Adrenal gland (tissue), 12 donors: ENCODE data around the gene TET2. TPM values are rescaled to one million over a fixed set of nuclear protein-coding genes. Genes with fewer than 3 reads are reported as not detected.

ENCODE experiments used
- DNase-seq, 7 donors: peaks; one replicate each; pipeline ENCODE4 v3.0.0-alpha.2; 2019 to 2020
- H3K27ac ChIP-seq, 5 donors: fragments of 200-600 bp; sonication (generic) in 4 of 5; 1 replicate in 3 of 5; 2 replicates in 2 of 5; pipeline versions ENCODE4 v1.5.1 to v1.8.0; 2016 to 2020; ENCODE audit warnings: mild to moderate bottlenecking in 1 of 5
- H3K27me3 ChIP-seq: fragments of 200-600 bp; 2 replicates; pipeline ENCODE4 v1.8.0; 2021
- H3K36me3 ChIP-seq, 2 donors: fragments of 200-600 bp; replicated peaks in 1 of 2; 1 replicate in 1 of 2; 2 replicates in 1 of 2; pipeline versions ENCODE4 v1.5.1 to v1.8.0; 2018 to 2022
- H3K4me1 ChIP-seq, 2 donors: fragments of 200-600 bp; replicated peaks in 1 of 2; 1 replicate in 1 of 2; 2 replicates in 1 of 2; pipeline versions ENCODE4 v1.5.1 to v1.8.0; 2018 to 2021
- H3K4me3 ChIP-seq, 4 donors: fragments of 200-600 bp; sonication (generic) in 3 of 4; one replicate each; pipeline ENCODE4 v1.5.1; 2016 to 2018
- H3K9me3 ChIP-seq, 3 donors: fragments of 200-600 bp; sonication (generic) in 1 of 3; replicated peaks in 1 of 3; 1 replicate in 2 of 3; 2 replicates in 1 of 3; pipeline versions ENCODE4 v1.5.1 to v1.8.0; 2016 to 2021
- POLR2A ChIP-seq, 2 donors: fragments of 450-650 bp; IDR thresholded peaks; one replicate each; pipeline ENCODE4 v1.6.1; 2017; ENCODE audit warnings: antibody characterized with exemption in 2 of 2, mild to moderate bottlenecking in 2 of 2, moderate library complexity in 1 of 2
- WGBS, 4 donors: extraction: QIAGEN DNeasy Blood & Tissue Kit in 2 of 4; methylation state at CpG; one replicate each; pipeline versions ENCODE4 v1.1.5 to v1.1.7; 2013 to 2017; 5-methylcytosine and 5-hydroxymethylcytosine counted together
- intact Hi-C, 2 donors: fragments of 100-400 bp; cut with DNase I; formaldehyde crosslinking; loops; one replicate each; pipeline versions ENCODE4 v1.14.1 to v1.15.0; 2022 to 2023
- polyA plus RNA-seq, 3 donors: library from polyadenylated mRNA; stranded (reverse); fragments of 200-250 nt in 2 of 3; fragments of 350-450 nt in 1 of 3; fragmentation: Illumina TruSeq in 1 of 3; extraction: RNeasy Lipid Tissue Mini Kit (QIAGEN cat#74804) in 1 of 3; gene quantifications; one replicate each; pipeline ENCODE4 v1.2.3, GENCODE V29; 2013 to 2014
- total RNA-seq, 9 donors: library from RNA; depleted of rRNA in 4 of 9; stranded (reverse); fragments of >200 nt in 4 of 9; fragments of 120-200 nt in 1 of 9; fragmentation: NEBNext Ultra II Directional in 1 of 9; extraction: Animal tissue kit (Norgen Biotek cat#: 25700) in 1 of 9; gene quantifications; one replicate each; pipeline versions ENCODE4 v1.1.0 to v1.2.4, GENCODE V29; 2013 to 2023
- TF ChIP-seq, protein P1 (sequence below), 6 experiments: fragments of 450-650 bp in 4 of 6; fragments of 200-600 bp in 2 of 6; sonication (generic) in 1 of 6; IDR thresholded peaks; 1 replicate in 5 of 6; 2 replicates in 1 of 6; pipeline versions ENCODE4 v1.5.1 to v1.8.0; 2016 to 2021; ENCODE audit warnings: antibody characterized with exemption in 6 of 6, mild to moderate bottlenecking in 2 of 6, moderate library complexity in 1 of 6
- donor health status: healthy with polysubstance abuse.
- donor health status: Bipolar disorder and iron deficiency.
- donor health status: DM: yes; HTN: yes; CAD: no.
- donor health status: DM: no; HTN: no; CAD: no.
- donor health status: DM: no; HTN: no; CAD: no.
- donor health status: DM: yes; HTN: yes; CAD: no.

The TET2 gene
- total and polyA plus RNA-seq, 12 donors = 3.7 to 26.1 (median 14.6) TPM

- 90 to 95% (median 91%) methylated on average over 2 of the region's 2 CpGs for WGBS, 4 donors
- intact Hi-C loops = no loop called here
These were observed 51.9 kb downstream of the TET2 start for GRCh38 chr4:105198541-105198940.

GRCh38 chr4:105206214-105206613 is 59.5 kb downstream of the TET2 start:
- no peaks in the 10 kb centered on the region for H3K9me3 ChIP-seq
- no peak overlapping the region for H3K27ac ChIP-seq
- 80 to 88% (median 86%) methylated on average over 3 of the region's 3 CpGs for WGBS, 4 donors
- no peaks in the 10 kb centered on the region for H3K36me3 ChIP-seq
- no peaks in the 10 kb centered on the region for H3K27me3 ChIP-seq
- intact Hi-C loops = no loop called here
- no peak overlapping the region for H3K4me3 ChIP-seq
- no peak for DNase-seq
- H3K4me1 ChIP-seq = peaks cover 3 to 5% of the 10 kb centered on the region in 2 donors
- no peak for TF ChIP-seq POLR2A (IDR thresholded peaks at IDR 0.05)

More at GRCh38 chr4:105198541-105198940, 51.9 kb downstream of the TET2 start:
- H3K4me3 ChIP-seq = no peak overlapping the region
- no peak overlapping the region for H3K27ac ChIP-seq
- no peaks in the 10 kb centered on the region for H3K36me3 ChIP-seq
- peaks cover 0 to 13% of the 10 kb centered on the region in 2 donors for H3K4me1 ChIP-seq
- H3K9me3 ChIP-seq = no peaks in the 10 kb centered on the region
- DNase-seq = no peak
- no peaks in the 10 kb centered on the region for H3K27me3 ChIP-seq
- TF ChIP-seq, protein P1, sequence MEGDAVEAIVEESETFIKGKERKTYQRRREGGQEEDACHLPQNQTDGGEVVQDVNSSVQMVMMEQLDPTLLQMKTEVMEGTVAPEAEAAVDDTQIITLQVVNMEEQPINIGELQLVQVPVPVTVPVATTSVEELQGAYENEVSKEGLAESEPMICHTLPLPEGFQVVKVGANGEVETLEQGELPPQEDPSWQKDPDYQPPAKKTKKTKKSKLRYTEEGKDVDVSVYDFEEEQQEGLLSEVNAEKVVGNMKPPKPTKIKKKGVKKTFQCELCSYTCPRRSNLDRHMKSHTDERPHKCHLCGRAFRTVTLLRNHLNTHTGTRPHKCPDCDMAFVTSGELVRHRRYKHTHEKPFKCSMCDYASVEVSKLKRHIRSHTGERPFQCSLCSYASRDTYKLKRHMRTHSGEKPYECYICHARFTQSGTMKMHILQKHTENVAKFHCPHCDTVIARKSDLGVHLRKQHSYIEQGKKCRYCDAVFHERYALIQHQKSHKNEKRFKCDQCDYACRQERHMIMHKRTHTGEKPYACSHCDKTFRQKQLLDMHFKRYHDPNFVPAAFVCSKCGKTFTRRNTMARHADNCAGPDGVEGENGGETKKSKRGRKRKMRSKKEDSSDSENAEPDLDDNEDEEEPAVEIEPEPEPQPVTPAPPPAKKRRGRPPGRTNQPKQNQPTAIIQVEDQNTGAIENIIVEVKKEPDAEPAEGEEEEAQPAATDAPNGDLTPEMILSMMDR (IDR thresholded peaks at IDR 0.05) = no peak
- no peak for TF ChIP-seq POLR2A (IDR thresholded peaks at IDR 0.05)

DNA sequence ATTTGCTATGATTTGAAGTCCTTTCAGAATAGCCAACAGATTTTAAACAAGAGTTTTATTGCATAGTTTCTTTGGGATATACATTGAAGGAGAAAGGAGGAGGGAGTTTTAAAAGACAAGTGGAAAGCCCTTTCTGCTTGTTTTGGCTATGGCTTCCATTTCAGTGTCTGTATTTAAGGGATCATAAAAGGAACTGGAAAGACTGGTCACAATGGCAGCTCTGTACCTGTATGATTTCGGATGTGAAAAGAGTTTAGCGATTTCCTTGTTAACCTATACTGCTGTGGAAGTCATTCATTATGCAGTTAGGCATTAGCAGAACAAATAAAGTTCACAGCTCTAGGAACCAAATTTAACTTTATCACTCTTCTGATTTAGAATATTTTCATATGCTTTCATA is 60.7 kb downstream of the TET2 start:
- Histone ChIP-seq H3K4me3 (no peak overlapping the region), H3K27ac (no peak overlapping the region), H3K36me3 (no peaks in the 10 kb centered on the region), H3K4me1 (peaks cover 3 to 5% of the 10 kb centered on the region in 2 donors), H3K27me3 (no peaks in the 10 kb centered on the region), H3K9me3 (no peaks in the 10 kb centered on the region)
- DNase-seq = no peak
- intact Hi-C loops = no loop called here
- TF ChIP-seq, protein P1 (IDR thresholded peaks at IDR 0.05) = no peak
- TF ChIP-seq POLR2A (IDR thresholded peaks at IDR 0.05) = no peak
- 92 to 98% (median 97%) methylated on average over 2 of the region's 2 CpGs for WGBS, 4 donors

DNA sequence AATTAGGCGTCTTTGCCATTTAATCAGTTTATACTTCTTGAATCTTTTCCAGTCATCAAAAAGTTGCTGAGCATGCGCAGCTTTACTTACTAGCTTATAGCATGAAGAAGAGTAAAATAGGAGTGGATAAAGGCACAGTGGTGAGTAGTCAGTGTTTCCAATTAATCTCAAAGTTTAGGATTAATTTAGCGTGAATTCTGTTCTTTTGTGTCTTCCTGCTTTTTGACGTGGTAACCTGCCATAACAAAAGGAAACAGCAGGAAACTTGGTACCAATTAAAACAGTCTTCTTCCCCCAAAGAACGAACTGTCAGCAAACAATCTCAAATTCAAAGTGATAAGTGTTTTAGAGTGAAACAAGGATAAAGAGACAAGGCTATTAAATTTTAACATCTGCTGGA is 61.9 kb downstream of the TET2 start:
- no peak for DNase-seq
- Histone ChIP-seq H3K27ac (no peak overlapping the region), H3K36me3 (no peaks in the 10 kb centered on the region), H3K27me3 (no peaks in the 10 kb centered on the region), H3K9me3 (no peaks in the 10 kb centered on the region), H3K4me1 (peaks cover 0 to 3% of the 10 kb centered on the region in 2 donors), H3K4me3 (no peak overlapping the region)
- TF ChIP-seq, protein P1 (IDR thresholded peaks at IDR 0.05) = no peak
- no peak for TF ChIP-seq POLR2A (IDR thresholded peaks at IDR 0.05)
- intact Hi-C loops = no loop called here
- 85 to 90% (median 87%) methylated on average over 5 of the region's 5 CpGs for WGBS, 4 donors

- no peak overlapping the region for H3K27ac ChIP-seq
- DNase-seq = no peak
- H3K36me3 ChIP-seq = no peaks in the 10 kb centered on the region
- TF ChIP-seq POLR2A (IDR thresholded peaks at IDR 0.05) = no peak
- H3K9me3 ChIP-seq = no peaks in the 10 kb centered on the region
- WGBS, 4 donors = 96 to 100% (median 99%) methylated on average over 1 of the region's 1 CpG
- no peaks in the 10 kb centered on the region for H3K27me3 ChIP-seq
- H3K4me1 ChIP-seq = peaks cover 0 to 3% of the 10 kb centered on the region in 2 donors
- no peak overlapping the region for H3K4me3 ChIP-seq
- intact Hi-C loops = no loop called here
These were observed 64.2 kb downstream of the TET2 start for GRCh38 chr4:105210916-105211315.
